Measurements from ENCODE around the gene TXNL4B.

GRCh38 chr16:72043539-72043938 is 49.9 kb downstream of the TXNL4B start:
- TF ChIP-seq TCF7 (CRISPR knock-in tag; IDR thresholded peaks at IDR 0.05; ENCODE audit: low read depth) (no peak), ATF3 (CRISPR knock-in tag; conservative IDR thresholded peaks at IDR 0.05) (no peak), ZNF512 (CRISPR knock-in tag; IDR thresholded peaks at IDR 0.05; ENCODE audit: borderline replicate concordance) (no peak), TP53 (CRISPR knock-in tag; IDR thresholded peaks at IDR 0.05) (no peak), GABPB1 (CRISPR knock-in tag; IDR thresholded peaks at IDR 0.05) (no peak), E2F5 (CRISPR knock-in tag; IDR thresholded peaks at IDR 0.05) (no peak), TEAD4 (CRISPR knock-in tag; IDR thresholded peaks at IDR 0.05) (no peak), NR3C1 (CRISPR knock-in tag; conservative IDR thresholded peaks at IDR 0.05; ENCODE audit: low read depth) (no peak), SP1 (CRISPR knock-in tag; conservative IDR thresholded peaks at IDR 0.05) (no peak), EMX1 (CRISPR knock-in tag; IDR thresholded peaks at IDR 0.05) (no peak), IRF1 (CRISPR knock-in tag; IDR thresholded peaks at IDR 0.05) (no peak), OVOL2 (CRISPR knock-in tag; IDR thresholded peaks at IDR 0.05; ENCODE audit: borderline replicate concordance) (no peak), ESRRA (CRISPR knock-in tag; IDR thresholded peaks at IDR 0.05; ENCODE audit: borderline replicate concordance) (no peak)
- TF ChIP-seq, protein P1, sequence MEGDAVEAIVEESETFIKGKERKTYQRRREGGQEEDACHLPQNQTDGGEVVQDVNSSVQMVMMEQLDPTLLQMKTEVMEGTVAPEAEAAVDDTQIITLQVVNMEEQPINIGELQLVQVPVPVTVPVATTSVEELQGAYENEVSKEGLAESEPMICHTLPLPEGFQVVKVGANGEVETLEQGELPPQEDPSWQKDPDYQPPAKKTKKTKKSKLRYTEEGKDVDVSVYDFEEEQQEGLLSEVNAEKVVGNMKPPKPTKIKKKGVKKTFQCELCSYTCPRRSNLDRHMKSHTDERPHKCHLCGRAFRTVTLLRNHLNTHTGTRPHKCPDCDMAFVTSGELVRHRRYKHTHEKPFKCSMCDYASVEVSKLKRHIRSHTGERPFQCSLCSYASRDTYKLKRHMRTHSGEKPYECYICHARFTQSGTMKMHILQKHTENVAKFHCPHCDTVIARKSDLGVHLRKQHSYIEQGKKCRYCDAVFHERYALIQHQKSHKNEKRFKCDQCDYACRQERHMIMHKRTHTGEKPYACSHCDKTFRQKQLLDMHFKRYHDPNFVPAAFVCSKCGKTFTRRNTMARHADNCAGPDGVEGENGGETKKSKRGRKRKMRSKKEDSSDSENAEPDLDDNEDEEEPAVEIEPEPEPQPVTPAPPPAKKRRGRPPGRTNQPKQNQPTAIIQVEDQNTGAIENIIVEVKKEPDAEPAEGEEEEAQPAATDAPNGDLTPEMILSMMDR (IDR thresholded peaks at IDR 0.05), result no peak

All from WTC11 (cell line).